ENCODE data around the gene IL6.
"Not testable (repeated sequence)": the region's sequence is repeated elsewhere in the genome, so short reads cannot be mapped to it uniquely, and the experiment has no call there.

IL6 gene

GRCh38 chr7:22726907-22727713 lies at the start of gene IL6:
IL6 (plus strand) TSS chr7:22727200; CDS start chr7:22727263, 63 bp downstream.
- no peak within 1 kb of the TSS for H3K27ac ChIP-seq
- no peak for TF ChIP-seq CTCF (conservative IDR thresholded peaks at IDR 0.05)

GRCh38 chr7:22677263-22677662 lies 49.7 kb upstream of the IL6 start:
- not testable (repeated sequence) for H3K27ac ChIP-seq

GRCh38 chr7:22677680-22678079 lies 49.3 kb upstream of the IL6 start:
- H3K27ac ChIP-seq, result no peak overlapping the region
- no peak for TF ChIP-seq CTCF (conservative IDR thresholded peaks at IDR 0.05)

- no peak for TF ChIP-seq CTCF (conservative IDR thresholded peaks at IDR 0.05)
- H3K27ac ChIP-seq, result no peak overlapping the region
These were observed 46.5 kb upstream of the IL6 start for GRCh38 chr7:22680482-22680911.

GRCh38 chr7:22681312-22681711 lies 45.7 kb upstream of the IL6 start:
- no peak overlapping the region for H3K27ac ChIP-seq
- no peak for TF ChIP-seq CTCF (conservative IDR thresholded peaks at IDR 0.05)

GRCh38 chr7:22681852-22682657 lies 44.9 kb upstream of the IL6 start:
- no peak overlapping the region for H3K27ac ChIP-seq
- no peak for TF ChIP-seq CTCF (conservative IDR thresholded peaks at IDR 0.05)

GRCh38 chr7:22683379-22683778 lies 43.6 kb upstream of the IL6 start:
- H3K27ac ChIP-seq, result no peak overlapping the region
- no peak for TF ChIP-seq CTCF (conservative IDR thresholded peaks at IDR 0.05)

All from VCaP (cell line).